ENCODE results near the gene A2ML1.
A peak's percentile ranks its signal among the peaks of the same experiment; 100 is the strongest.

The A2ML1 gene

DNA sequence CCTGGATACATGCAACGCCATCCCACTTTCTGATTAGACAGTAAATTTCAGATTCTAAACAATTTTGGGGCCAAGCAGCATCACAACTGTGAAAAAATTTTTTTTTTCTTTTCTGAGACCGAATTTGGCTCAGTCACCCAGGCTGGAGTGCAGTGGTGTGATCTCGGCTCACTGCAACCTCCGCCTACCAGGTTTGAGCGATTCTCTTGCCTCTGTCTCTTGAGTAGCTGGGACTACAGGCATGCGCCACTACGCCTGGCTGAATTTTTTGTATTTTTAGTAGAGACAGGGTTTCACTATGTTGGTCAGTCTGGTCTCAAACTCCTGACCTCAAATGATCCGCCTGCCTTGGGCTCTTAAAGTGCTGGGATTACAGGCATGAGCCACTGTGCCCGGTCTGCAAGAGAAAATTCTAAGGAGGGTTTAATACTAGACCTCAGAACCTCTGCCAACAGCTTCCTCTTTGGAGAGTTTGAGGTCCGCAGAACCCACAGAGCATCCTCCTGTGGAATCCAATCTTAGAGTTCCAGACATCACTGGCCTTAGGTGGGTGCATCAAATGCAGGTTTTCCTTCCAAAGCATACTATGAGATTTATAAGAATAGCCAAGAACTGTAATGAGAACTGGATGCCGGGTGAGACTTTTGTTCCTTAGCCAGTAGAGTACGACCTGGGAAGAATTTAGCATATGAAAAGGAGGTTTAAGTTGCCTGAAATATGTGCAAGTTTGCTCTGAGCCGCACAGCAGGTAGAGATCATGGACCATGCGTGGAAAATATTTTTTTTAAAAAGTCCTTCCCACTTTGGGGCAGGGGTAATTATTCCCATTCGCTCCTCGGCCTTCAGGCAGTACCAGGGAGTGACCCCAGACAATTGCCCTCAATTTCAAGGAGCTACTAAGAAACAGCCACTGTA is 84.1 kb downstream of the A2ML1 start:
- no peak overlapping the region for H3K27ac ChIP-seq
- TF ChIP-seq ZFX (IDR thresholded peaks at IDR 0.05) (no peak), CTCF (conservative IDR thresholded peaks at IDR 0.05) (no peak)

- TF ChIP-seq ZFX (IDR thresholded peaks at IDR 0.05) (no peak), CTCF (conservative IDR thresholded peaks at IDR 0.05) (no peak)
- no peak overlapping the region for H3K27ac ChIP-seq
These were observed 85.1 kb downstream of the A2ML1 start for GRCh38 chr12:8907513-8907912.

DNA sequence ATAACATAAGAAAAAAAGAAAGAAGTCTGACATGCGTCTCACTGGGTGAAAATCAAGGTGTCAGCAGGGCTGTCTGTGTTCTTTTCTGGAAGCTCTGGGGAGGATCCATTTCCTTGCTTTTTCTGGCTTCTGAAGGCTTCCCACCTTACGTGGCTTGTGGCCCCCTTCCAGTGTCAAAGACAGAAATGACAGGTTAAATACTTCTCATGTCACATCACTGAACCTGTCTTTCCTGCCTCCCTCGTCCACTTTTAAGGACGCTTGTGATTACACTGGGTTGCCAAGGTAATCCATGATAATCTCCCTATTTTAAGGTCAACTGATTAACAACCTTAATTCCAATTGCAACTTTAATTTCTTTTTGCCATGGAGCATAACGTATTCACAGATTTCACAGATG is 87.3 kb downstream of the A2ML1 start:
- TF ChIP-seq CTCF (conservative IDR thresholded peaks at IDR 0.05) (no peak), ZFX (IDR thresholded peaks at IDR 0.05) (no peak)
- no peak overlapping the region for H3K27ac ChIP-seq

- H3K27ac ChIP-seq, result no peak overlapping the region
- TF ChIP-seq ZFX (IDR thresholded peaks at IDR 0.05), result no peak
- TF ChIP-seq CTCF (conservative IDR thresholded peaks at IDR 0.05), result no peak
These were observed 89.3 kb downstream of the A2ML1 start for GRCh38 chr12:8911606-8912268.

- no peak for TF ChIP-seq ZFX (IDR thresholded peaks at IDR 0.05)
- peak; percentile 42 for TF ChIP-seq CTCF (conservative IDR thresholded peaks at IDR 0.05)
- H3K27ac ChIP-seq, result no peak overlapping the region
These were observed 90.5 kb downstream of the A2ML1 start for GRCh38 chr12:8912914-8913313.

- peak overlapping the region; percentile 60; the same call in 1 of the 2 replicates for H3K27ac ChIP-seq
- TF ChIP-seq ZFX (IDR thresholded peaks at IDR 0.05) (no peak), CTCF (conservative IDR thresholded peaks at IDR 0.05) (no peak)
These were observed 91.2 kb downstream of the A2ML1 start for GRCh38 chr12:8913702-8914032.

- H3K27ac ChIP-seq, result peak within 1 kb of the TSS; percentile 60
- peak; percentile 52 for TF ChIP-seq CTCF (conservative IDR thresholded peaks at IDR 0.05)
- peak; percentile 60; the same call in 1 of the 2 replicates for TF ChIP-seq ZFX (IDR thresholded peaks at IDR 0.05)
These were observed 91.8 kb downstream of the A2ML1 start, which contains the start of gene PHC1 for GRCh38 chr12:8914033-8914715. Gene PHC1, plus strand, starts transcription at chr12:8914509. Its CDS starts 3,169 bp downstream, at chr12:8917678.

Data from C4-2B (cell line).